ENCODE data around the gene CBLC.

CBLC gene

DNA sequence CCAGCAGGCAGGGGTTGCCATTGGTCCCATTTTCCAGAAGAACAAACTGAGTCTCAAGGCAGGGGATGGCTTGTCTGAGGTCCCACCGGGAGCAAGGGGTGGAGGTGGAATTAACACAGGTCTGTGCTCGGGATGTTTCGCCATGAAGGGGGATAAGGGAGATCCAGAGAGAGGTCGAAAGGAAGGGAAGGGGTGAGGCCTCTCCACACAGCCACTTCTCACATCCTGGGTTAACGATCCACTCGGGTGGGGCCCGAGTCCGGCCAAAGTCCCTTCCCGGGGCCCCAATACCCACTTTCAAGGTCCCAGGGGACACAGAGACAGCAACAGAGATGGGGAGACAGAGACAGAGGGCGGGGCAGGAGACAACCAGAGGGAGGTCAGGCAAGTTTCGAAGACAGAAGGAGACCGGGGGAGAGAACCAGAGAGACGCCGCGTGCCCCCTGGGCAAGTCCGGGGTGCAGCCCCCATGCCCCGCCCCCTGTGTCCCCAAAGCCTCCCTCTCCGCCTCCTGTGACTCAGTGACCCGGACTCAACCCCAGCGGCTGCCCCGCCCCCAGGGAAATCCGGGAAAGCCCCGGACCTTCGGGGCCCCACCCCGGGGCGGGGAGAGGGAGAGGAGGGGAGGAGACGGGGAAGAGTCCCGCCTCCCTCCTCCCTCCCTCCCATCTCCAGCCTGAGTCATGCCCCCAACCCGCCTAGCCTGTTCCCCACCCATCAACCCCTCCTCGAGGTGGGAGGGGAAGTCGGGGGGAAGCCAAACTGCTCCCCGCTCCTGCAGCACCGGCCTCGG lies 30.5 kb upstream of the CBLC start:
- FAIRE-seq, result peak; percentile 90

- no peak for FAIRE-seq
Observed at GRCh38 chr19:44747739-44748425, 29.8 kb upstream of the CBLC start.

- no peak for FAIRE-seq
Observed at GRCh38 chr19:44748426-44749254, 29.1 kb upstream of the CBLC start, which contains the start of gene BCL3. Gene BCL3, plus strand, starts transcription at chr19:44748708. Its CDS starts 83 bp downstream, at chr19:44748791.

DNA sequence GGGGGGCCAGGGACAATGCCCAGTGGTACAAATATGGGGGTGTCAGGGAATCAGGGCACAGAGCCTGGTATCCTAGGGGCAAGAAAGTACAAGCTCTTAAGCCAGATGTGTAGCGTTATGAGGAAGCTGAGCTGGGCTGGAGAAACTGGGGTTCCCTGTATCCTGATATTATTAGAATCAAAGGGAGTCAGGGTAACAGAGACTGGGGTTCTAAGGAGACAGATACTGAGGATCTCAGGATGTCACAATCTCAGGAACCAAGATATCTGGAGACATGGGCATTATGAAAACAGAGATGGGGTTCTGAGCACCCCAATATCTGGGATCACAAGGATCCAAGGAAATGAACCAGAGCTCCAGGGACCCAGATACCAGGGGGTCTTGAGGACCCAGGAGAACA lies 28.4 kb upstream of the CBLC start:
- FAIRE-seq, result no peak

DNA sequence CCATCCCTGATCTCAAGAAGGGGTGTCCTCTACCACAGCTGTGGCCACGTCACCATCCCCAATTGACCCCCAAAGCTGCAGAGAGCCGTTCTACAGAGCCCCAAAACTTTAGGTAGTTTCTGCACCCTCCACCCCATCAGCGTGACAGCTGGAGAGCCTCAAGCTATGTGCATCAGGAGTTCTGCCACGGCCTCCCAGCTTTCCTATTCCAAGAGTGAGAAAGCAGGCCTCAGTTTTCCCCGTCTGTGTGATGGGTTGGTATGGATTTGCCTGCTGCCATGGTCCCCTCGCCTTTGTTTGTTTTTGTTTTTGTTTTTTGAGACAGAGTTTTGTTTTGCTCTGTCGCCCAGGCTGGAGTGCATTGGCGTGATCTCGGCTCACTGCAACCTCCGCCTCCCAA lies 27.7 kb upstream of the CBLC start:
- FAIRE-seq, result no peak

- FAIRE-seq, result no peak
Observed at GRCh38 chr19:44752123-44752815, 25.4 kb upstream of the CBLC start.

DNA sequence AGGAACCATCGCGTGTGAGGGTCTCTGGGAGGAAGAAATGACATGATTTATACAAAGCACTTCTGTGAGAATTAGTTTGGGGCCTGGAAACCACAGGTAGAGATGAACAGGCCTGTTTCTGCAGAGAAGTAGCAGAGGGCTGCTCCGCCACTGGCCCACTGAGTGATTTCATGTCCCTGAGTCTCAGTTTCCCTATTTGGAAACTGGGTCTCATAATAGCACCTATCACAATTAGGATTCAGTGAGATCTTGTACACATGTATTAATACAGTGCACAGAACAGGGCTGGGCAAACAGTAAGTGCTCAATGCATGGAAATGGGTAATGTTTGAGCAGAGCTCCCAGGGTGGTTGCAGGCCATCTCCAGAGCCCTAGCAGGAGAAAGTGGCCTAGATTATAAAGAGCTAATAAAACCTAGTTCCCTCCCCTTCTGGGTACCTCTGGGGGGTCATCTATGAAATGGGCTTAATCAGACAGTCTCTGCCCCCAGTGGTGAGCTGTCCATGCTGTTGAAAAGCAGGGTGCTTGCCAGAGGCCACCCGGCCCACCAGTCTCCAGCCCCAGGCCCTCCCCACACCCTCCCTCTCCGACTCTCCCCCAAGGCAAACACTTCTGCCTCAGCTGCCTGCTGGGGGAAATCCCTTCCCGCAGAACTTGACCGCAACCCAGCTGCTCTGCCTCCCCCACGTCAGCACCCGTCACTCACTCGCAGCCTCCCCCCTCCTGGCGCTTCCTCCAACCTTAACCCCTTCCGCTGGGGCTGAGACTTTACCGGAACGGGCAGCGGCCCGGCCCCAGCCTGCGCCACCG lies 24.7 kb upstream of the CBLC start:
- FAIRE-seq, result no peak

DNA sequence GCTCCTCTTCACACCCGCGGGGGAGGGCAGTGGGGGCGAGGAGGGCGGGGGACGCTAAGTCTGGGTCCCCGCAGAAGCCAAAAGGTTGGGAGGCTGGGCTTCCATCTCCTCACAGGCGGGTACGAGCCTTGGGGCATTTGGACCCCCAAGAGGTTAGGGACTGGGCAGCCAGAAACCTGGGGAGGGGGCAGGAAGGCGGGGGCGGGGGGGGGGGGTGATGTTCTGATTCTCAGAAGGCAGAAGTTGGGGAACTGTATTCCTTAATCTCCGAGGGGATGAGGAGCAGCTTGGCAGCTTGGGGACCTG lies 24.1 kb upstream of the CBLC start:
- no peak for FAIRE-seq

GRCh38 chr19:44753932-44754749 lies 23.5 kb upstream of the CBLC start:
- FAIRE-seq, result no peak

- no peak for FAIRE-seq
Observed at GRCh38 chr19:44754750-44755080, 23.0 kb upstream of the CBLC start.

- FAIRE-seq, result no peak
Observed at GRCh38 chr19:44755219-44755618, 22.5 kb upstream of the CBLC start.

DNA sequence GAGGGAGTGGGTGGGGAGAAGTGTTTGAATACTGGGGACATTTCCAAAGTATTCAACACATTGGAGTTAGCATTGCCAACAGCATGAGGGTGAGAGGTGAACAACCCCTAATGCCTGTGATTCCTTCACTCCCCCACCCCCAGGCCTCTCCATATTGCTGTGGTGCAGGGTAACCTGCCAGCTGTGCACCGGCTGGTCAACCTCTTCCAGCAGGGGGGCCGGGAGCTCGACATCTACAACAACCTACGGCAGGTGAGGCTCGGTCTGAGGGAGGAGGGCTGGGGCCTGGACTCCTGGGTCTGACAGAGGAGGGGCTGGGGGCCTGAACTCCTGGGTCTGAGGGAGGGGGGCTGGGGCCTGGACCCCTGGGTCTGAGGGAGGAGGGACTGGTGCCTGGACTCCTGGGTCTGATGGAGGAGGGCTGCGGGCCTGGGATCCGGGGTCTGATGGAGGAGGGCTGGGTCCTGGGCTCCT lies 21.6 kb upstream of the CBLC start:
- FAIRE-seq, result no peak

DNA sequence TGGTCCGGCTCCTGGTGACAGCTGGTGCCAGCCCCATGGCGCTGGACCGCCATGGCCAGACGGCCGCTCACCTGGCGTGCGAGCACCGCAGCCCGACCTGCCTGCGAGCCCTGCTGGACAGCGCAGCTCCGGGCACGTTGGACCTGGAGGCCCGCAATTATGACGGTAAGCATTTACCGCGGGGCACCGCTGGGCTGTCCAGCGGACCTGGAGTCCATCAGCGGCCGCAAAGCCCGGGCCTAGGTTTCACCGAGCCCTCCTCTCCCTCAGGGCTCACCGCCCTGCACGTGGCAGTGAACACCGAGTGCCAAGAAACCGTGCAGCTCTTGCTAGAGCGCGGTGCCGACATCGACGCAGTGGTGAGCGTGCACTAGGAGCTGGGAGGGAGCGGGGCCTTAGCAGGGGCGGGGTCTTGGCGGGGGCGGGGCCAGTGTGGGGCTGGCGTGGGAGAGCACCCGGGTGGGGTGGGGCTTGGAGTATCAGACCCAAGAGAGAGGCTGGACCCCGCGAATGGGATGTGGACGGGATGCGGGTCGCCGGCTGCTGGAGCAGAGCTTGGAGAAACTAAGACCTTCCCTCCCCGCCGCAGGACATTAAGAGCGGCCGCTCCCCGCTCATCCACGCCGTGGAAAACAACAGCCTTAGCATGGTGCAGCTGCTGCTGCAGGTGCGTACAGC lies 20.5 kb upstream of the CBLC start:
- no peak for FAIRE-seq

DNA sequence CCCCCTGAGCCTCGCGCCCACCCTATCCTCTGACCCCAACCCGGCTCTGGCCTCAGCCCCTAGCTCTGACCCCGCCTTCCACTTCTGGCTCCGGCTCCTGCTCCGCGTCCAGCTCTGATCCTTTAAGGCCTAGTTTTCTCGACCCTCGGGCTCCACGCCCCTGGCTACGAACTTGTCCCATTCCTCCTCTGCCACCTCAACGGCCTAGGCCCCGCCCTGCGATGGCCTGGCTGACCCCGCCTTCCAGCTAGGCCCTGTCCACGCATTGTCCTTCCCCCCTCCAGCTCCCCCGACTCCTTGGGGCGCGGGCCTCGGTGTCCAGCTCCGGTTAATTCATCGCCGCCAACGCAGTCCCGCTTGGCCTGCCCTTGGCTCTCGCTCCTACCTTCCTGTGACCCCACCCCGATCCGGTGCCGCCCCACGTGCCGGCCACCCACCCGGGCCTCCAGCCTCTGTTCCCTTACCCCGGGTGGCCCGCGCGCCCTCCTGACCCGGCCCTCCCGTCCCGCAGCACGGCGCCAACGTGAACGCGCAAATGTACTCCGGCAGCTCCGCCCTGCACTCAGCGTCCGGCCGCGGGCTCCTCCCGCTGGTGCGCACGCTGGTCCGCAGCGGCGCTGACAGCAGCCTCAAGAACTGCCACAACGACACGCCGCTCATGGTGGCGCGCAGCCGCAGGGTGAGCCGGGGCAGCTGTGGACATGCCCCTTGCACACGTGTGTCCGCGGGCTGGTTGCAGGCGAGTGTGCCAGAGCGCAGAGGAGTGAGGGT lies 19.8 kb upstream of the CBLC start:
- FAIRE-seq, result no peak

- FAIRE-seq, result no peak
Observed at GRCh38 chr19:44758596-44758995, 19.1 kb upstream of the CBLC start.

DNA sequence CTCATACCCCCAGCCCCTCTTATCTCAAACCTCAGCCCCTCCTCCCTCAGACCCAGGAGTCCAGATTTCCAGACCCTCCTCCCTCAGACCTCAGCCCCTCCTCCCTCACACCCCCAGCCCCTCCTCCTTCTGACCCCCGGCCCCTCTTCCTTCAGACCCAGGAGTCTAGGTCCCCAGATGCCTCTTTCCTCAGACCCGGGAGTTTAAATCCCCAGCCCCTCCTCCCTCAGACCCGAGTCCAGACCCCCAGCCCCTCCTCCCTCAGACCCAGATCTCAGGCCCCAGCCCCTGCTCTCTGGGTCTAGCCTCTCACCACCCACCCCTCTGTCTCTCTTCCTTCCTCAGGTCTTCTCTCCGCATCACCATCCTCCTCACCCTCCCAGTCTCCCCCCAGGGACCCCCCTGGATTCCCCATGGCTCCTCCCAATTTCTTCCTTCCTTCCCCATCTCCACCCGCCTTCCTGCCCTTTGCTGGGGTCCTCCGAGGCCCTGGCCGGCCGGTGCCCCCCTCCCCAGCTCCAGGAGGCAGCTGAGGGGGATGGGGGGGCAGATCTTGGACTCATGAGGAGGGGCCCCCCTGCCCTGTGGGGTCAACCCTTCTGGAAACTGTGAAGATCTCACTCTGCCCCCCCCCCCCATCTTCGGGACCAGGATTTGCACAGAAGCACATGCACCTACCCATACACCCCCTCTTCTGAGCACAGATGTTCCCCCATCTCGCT lies 18.4 kb upstream of the CBLC start:
- FAIRE-seq, result no peak

DNA sequence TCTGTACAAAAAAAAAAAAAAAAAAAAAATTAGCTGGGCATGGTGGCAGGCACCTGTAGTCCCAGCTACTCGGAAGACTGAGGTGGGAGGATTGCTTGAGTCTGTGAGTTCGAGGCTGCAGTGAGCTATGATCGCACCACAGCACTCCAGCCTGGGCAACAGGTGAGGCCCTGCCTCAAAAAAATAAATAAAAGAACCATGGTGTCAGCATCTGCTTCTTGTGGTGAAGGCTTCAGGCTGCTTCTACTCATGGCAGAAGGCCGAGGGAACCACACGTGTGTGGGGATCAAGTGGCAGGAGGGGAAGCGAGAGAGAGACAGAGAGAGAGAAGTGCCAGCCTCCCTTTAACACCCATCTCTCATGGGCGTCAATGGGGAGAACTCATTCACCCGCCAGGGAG lies 15.7 kb upstream of the CBLC start:
- no peak for FAIRE-seq

- FAIRE-seq, result no peak
Observed at GRCh38 chr19:44765033-44765948, 12.4 kb upstream of the CBLC start.

All from A204.1 (cell line).